ENCODE results near the gene THOP1.

Gene THOP1

DNA sequence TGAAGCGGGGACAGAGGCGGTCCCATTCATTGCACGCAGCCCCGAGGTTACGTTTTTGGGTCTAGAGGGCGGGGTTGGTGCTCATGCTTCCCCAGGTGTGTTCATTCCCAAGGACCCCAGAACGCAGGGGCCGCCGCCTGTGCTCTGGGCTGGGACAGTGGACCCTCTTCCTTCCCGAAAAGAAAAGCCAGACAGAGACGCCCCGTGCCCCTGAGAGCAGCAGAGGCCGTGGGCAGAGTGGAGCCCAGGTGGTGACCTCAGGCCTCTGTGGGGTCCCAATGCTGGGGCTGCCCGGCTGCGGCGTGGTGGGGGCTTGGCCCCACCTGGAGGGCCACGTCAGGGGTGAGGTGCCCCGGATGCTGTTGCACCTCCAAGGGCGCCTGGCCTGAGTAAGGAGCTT is 17.6 kb upstream of the THOP1 start:
- DNase-seq (ENCODE audit: low read depth, low spot score): no peak
- TF ChIP-seq, protein P1, sequence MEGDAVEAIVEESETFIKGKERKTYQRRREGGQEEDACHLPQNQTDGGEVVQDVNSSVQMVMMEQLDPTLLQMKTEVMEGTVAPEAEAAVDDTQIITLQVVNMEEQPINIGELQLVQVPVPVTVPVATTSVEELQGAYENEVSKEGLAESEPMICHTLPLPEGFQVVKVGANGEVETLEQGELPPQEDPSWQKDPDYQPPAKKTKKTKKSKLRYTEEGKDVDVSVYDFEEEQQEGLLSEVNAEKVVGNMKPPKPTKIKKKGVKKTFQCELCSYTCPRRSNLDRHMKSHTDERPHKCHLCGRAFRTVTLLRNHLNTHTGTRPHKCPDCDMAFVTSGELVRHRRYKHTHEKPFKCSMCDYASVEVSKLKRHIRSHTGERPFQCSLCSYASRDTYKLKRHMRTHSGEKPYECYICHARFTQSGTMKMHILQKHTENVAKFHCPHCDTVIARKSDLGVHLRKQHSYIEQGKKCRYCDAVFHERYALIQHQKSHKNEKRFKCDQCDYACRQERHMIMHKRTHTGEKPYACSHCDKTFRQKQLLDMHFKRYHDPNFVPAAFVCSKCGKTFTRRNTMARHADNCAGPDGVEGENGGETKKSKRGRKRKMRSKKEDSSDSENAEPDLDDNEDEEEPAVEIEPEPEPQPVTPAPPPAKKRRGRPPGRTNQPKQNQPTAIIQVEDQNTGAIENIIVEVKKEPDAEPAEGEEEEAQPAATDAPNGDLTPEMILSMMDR (IDR thresholded peaks at IDR 0.05; ENCODE audit: low read depth, low read length): no peak
- in situ Hi-C loops (cut with HindIII; ENCODE audit: low sequenced_read_pairs): no loop called here
- no peak overlapping the region for H3K4me3 ChIP-seq (ENCODE audit: low read depth, low read length)

DNA sequence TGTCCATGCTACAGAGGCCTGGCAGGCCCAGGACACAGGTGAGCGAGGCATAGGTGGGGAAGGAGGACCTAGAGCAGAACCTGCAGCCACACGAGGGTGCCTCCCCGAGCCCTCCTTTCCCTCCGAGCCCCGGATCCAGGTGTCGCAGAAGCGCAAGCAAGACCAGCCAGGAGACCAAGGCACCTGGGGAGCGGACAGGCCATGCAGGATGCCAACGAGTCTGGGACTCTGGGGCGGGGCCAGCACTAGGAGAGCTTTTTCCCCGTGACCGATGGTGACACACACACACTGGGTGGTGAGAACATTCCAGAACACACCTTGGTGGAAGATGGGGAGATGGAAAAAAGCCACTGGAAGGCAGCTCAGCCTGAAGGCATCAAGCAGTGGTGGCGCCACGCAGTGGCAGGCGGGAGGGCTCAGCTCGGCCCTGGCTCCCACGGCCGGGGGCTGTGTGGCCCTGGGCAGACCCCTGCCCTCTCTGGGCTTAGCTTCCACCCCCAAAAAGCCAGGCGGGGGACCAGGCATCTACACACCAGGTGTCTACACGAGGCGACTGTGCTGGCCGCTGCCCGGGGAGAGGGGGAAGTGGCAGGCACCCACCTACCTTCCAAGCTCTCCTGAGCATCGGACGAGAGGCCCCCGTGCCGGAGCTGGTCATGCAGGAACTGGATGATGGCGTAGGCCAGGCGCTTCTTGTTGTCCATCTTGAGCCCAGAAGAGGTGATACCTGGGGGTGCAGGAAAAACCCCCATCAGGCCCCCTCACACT is 16.8 kb upstream of the THOP1 start:
- in situ Hi-C loops (cut with HindIII; ENCODE audit: low sequenced_read_pairs): no loop called here
- TF ChIP-seq, protein P1 (IDR thresholded peaks at IDR 0.05; ENCODE audit: low read depth, low read length): no peak
- no peak overlapping the region for H3K4me3 ChIP-seq (ENCODE audit: low read depth, low read length)
- DNase-seq (ENCODE audit: low read depth, low spot score): no peak

DNA sequence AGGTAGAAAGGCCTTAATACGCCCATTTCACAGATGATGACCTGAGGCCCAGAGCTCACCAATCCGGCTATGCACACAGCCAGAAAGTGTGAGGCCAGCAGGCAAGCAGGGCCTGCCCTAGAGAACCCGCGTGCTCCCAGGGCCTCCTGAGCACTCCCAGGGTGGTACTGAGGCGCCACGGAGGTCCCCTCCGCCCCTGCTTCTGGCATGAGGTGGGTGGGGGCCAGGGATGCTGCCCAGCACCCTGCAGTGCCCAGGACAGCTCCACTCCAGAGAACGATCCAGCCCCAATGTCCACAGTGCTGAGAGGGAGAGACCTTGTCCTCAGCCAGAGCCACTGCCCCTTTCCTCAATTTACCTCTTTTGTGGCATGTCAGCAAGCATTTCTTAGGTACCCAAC is 16.1 kb upstream of the THOP1 start:
- in situ Hi-C loops (cut with HindIII; ENCODE audit: low sequenced_read_pairs): no loop called here
- no peak for DNase-seq (ENCODE audit: low read depth, low spot score)
- H3K4me3 ChIP-seq (ENCODE audit: low read depth, low read length): no peak overlapping the region

DNA sequence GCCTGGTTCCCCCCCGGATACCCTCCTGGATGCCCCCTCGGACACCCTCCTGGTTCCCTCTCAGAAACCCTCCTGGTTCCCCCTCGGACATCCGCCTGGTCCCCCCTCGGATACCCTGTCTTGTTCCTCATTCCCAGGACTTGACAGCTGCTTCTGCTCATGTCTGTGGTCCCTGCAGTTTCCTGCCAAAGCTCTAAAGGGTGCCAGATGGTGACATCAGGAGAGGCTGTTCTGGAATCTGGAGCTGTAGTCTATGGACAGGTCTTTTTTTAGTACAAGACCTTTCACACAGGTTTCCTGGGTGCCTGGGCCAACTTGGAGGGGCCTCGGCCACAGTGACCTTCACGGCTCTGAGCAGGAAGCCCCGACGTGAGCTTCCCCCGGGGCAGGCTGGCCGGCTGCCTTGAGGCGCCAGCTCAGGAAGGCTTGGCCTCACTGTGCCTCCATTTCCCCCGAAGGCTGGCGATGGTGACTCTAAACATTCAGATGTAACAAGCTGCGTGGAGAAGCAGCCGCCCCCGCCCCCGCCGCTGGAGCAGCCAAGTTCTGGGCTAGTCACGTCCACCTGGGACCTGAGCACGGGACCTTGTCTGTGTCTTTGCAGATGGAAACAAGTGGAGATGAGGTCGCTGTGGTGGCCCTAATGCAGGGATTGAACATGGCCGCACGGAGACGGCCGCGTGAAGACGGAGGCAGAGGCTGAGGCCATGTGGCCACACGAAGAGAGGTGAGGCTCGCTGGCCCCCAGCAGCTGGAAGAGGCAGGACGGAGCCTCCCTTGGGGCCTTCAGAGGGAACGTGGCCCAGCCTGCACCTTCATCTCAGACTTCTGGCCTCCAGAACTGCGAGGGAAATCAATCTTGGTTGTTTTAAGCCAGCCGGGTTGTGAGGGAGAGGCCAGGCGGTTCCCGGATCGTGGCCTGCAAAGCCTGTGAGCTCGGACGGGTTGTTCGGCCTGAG is 15.0 kb upstream of the THOP1 start:
- TF ChIP-seq, protein P1 (IDR thresholded peaks at IDR 0.05; ENCODE audit: low read depth, low read length): no peak
- DNase-seq (ENCODE audit: low read depth, low spot score): no peak
- H3K4me3 ChIP-seq (ENCODE audit: low read depth, low read length): no peak overlapping the region
- in situ Hi-C loops (cut with HindIII; ENCODE audit: low sequenced_read_pairs): no loop called here

More for the DNA sequence above, 16.1 kb upstream of the THOP1 start:
- TF ChIP-seq, protein P1 (IDR thresholded peaks at IDR 0.05; ENCODE audit: low read depth, low read length): no peak

DNA sequence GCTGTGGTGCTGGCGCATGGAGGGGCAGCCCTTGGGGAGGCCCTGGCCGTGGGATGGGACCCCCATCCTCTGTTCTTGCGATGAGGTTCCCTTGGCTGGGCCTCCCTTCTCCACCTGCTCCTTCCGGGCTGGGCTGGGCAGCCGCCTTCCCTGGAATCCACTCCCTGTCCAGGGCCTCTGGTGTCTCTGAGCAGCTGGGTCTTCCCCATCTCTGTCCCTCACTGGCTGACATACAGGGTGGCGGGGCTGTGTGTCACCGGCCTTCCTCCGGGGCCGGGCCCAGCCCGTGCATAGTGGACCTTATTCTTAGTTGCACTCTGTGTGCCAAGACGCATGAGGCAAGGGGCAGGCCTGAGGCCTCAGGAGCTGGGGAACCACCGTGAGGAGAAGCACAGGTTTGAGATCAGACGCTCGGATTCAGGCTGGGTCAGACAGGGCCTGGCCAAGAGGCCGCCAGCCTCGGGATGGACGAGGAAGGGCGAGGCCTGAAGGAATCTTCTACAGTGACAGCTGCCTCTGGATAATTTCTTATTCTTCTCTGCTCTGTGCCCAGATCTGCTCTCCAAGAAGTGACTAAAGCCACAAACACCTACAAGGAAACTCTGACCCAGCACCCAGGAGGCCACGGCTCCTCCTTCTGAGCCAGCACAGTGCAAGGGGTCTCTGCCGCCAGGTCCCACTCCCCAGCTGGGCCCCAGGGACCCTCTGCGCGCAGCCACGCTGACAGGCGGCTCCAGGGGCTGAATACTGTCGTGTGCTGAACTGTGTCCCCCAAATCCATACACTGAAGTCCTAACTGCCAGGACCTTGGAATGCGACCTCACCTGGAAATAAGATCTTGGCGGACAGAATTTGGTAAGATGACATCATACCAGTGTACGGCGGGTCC is 13.3 kb upstream of the THOP1 start:
- in situ Hi-C loops (cut with HindIII; ENCODE audit: low sequenced_read_pairs): no loop called here
- TF ChIP-seq, protein P1 (IDR thresholded peaks at IDR 0.05; ENCODE audit: low read depth, low read length): no peak
- H3K4me3 ChIP-seq (ENCODE audit: low read depth, low read length): no peak overlapping the region
- DNase-seq (ENCODE audit: low read depth, low spot score): no peak
